Common myeloid progenitor, CD34-positive (primary cell): Measurements from ENCODE around the gene THSD7B.
A peak's percentile ranks its signal among the peaks of the same experiment; 100 is the strongest.

Experiments
- CTCF ChIA-PET: fragments of 350-600 bp; sonication (Branson Sonifier 250); formaldehyde crosslinking; loops from one replicate; lab custom pipeline; 2021; ENCODE audit warnings: antibody characterized with exemption; lab: Charles Lee
- POLR2A ChIA-PET: fragments of 350-600 bp; sonication (Branson Sonifier 250); formaldehyde crosslinking; loops from one replicate; lab custom pipeline; 2021; ENCODE audit warnings: antibody characterized with exemption; lab: Charles Lee
- DNase-seq, 3 donors: peaks; one replicate each; pipeline versions ENCODE4 v3.0.0 to v3.0.0-alpha.2; 2013
- H3K27ac ChIP-seq, 2 experiments: 1 replicate in 1 of 2; 2 replicates in 1 of 2; pipeline ENCODE4 v1.7.0; 2013; ENCODE audit warnings: inconsistent platforms in 2 of 2, low read length in 2 of 2, mild to moderate bottlenecking in 2 of 2, low read depth in 1 of 2, moderate library complexity in 1 of 2; ENCODE audit not compliant: severe bottlenecking in 2 of 2, insufficient read depth in 1 of 2, poor library complexity in 1 of 2
- H3K27me3 ChIP-seq, 5 experiments: replicated peaks in 2 of 5; 1 replicate in 3 of 5; 2 replicates in 2 of 5; pipeline versions ENCODE4 v1.6.1 to v1.7.0; 2013; ENCODE audit warnings: low read length in 4 of 5, mild to moderate bottlenecking in 2 of 5, moderate library complexity in 2 of 5, inconsistent platforms in 1 of 5; ENCODE audit not compliant: insufficient read depth in 5 of 5, control insufficient read depth in 4 of 5
- H3K36me3 ChIP-seq, 4 experiments: 1 replicate in 2 of 4; 2 replicates in 2 of 4; pipeline versions ENCODE4 v1.6.1 to v1.7.0; 2013; ENCODE audit warnings: low read length in 3 of 4, control low read depth in 1 of 4, mild to moderate bottlenecking in 1 of 4; ENCODE audit not compliant: control insufficient read depth in 4 of 4, insufficient read depth in 4 of 4
- H3K4me1 ChIP-seq, 4 experiments: 1 replicate in 3 of 4; 2 replicates in 1 of 4; pipeline versions ENCODE4 v1.6.1 to v1.7.1; 2013; ENCODE audit warnings: low read length in 3 of 4, mild to moderate bottlenecking in 3 of 4, control low read depth in 1 of 4, inconsistent platforms in 1 of 4, moderate library complexity in 1 of 4; ENCODE audit not compliant: control insufficient read depth in 4 of 4, insufficient read depth in 4 of 4; ENCODE audit errors: control extremely low read depth in 1 of 4
- H3K4me3 ChIP-seq, 7 experiments: 1 replicate in 4 of 7; 2 replicates in 3 of 7; pipeline versions ENCODE4 v1.5.1 to v1.7.0; 2013; ENCODE audit warnings: mild to moderate bottlenecking in 7 of 7, low read length in 6 of 7, moderate library complexity in 6 of 7, inconsistent platforms in 2 of 7, low read depth in 2 of 7, control low read depth in 1 of 7; ENCODE audit not compliant: insufficient read depth in 4 of 7, control insufficient read depth in 1 of 7; ENCODE audit errors: extremely low read depth in 1 of 7
- H3K9me3 ChIP-seq, 5 experiments: 1 replicate in 4 of 5; 2 replicates in 1 of 5; pipeline versions ENCODE4 v1.6.1 to v1.7.1; 2013; ENCODE audit warnings: low read length in 4 of 5, mild to moderate bottlenecking in 2 of 5, inconsistent platforms in 1 of 5, low read depth in 1 of 5, moderate library complexity in 1 of 5; ENCODE audit not compliant: control insufficient read depth in 4 of 5, insufficient read depth in 2 of 5; ENCODE audit errors: control extremely low read depth in 1 of 5
- WGBS: methylation state at CpG from one replicate; pipeline ENCODE4 v1.1.5; 2013; ENCODE audit not compliant: insufficient coverage; 5-methylcytosine and 5-hydroxymethylcytosine counted together

THSD7B gene

GRCh38 chr2:137357634-137358033, 592.3 kb downstream of the THSD7B start:
- H3K4me1 ChIP-seq: no peaks in the 10 kb centered on the region
- ChIA-PET CTCF (no interaction called here), POLR2A (no interaction called here)
- H3K4me3 ChIP-seq: no peak overlapping the region
- no peak overlapping the region for H3K27ac ChIP-seq
- peaks cover 0 to 3% (median 0%) of the 10 kb centered on the region in 5 experiments for H3K9me3 ChIP-seq
- H3K27me3 ChIP-seq: no peaks in the 10 kb centered on the region
- DNase-seq: no peak
- H3K36me3 ChIP-seq: no peaks in the 10 kb centered on the region

GRCh38 chr2:137367361-137367760, 602.0 kb downstream of the THSD7B start:
- Histone ChIP-seq H3K27ac (no peak overlapping the region), H3K4me1 (no peaks in the 10 kb centered on the region), H3K9me3 (no peaks in the 10 kb centered on the region), H3K27me3 (no peaks in the 10 kb centered on the region), H3K4me3 (no peak overlapping the region), H3K36me3 (no peaks in the 10 kb centered on the region)
- ChIA-PET CTCF (no interaction called here), POLR2A (no interaction called here)
- 80% methylated on average over 1 of the region's 1 CpG for WGBS
- DNase-seq: no peak

- no peaks in the 10 kb centered on the region for H3K36me3 ChIP-seq
- H3K4me1 ChIP-seq: no peaks in the 10 kb centered on the region
- DNase-seq: no peak
Observed at GRCh38 chr2:137369106-137369505, 603.8 kb downstream of the THSD7B start.

GRCh38 chr2:137379186-137379585, 613.8 kb downstream of the THSD7B start:
- ChIA-PET POLR2A (no interaction called here), CTCF (no interaction called here)
- Histone ChIP-seq H3K36me3 (no peaks in the 10 kb centered on the region), H3K4me3 (no peak overlapping the region), H3K4me1 (no peaks in the 10 kb centered on the region), H3K27ac (no peak overlapping the region), H3K9me3 (peaks cover 0 to 8% (median 2%) of the 10 kb centered on the region in 5 experiments), H3K27me3 (no peaks in the 10 kb centered on the region)
- no peak for DNase-seq
- 93% methylated on average over 3 of the region's 3 CpGs for WGBS

More at GRCh38 chr2:137369106-137369505, 603.8 kb downstream of the THSD7B start:
- POLR2A ChIA-PET: no interaction called here
- Histone ChIP-seq H3K27ac (no peak overlapping the region), H3K27me3 (no peaks in the 10 kb centered on the region), H3K4me3 (no peak overlapping the region), H3K9me3 (no peaks in the 10 kb centered on the region)
- no CpG with 5 or more reads among the region's 2 CpGs for WGBS
- CTCF ChIA-PET: no interaction called here

- ChIA-PET CTCF (no interaction called here), POLR2A (no interaction called here)
- no peak for DNase-seq
- Histone ChIP-seq H3K9me3 (peaks cover 0 to 8% (median 2%) of the 10 kb centered on the region in 5 experiments), H3K4me3 (no peak overlapping the region), H3K36me3 (no peaks in the 10 kb centered on the region), H3K27me3 (no peaks in the 10 kb centered on the region), H3K27ac (no peak overlapping the region), H3K4me1 (no peaks in the 10 kb centered on the region)
- WGBS: 81% methylated on average over 3 of the region's 4 CpGs
Observed at GRCh38 chr2:137380610-137381009, 615.3 kb downstream of the THSD7B start.

- CTCF ChIA-PET: no interaction called here
Observed at GRCh38 chr2:137381731-137382130, 616.4 kb downstream of the THSD7B start.

GRCh38 chr2:137383391-137383790, 618.0 kb downstream of the THSD7B start:
- no peaks in the 10 kb centered on the region for H3K36me3 ChIP-seq
- no peak overlapping the region for H3K27ac ChIP-seq
- DNase-seq: peak in 2 of 3 donors; percentile 8 to 14
- H3K9me3 ChIP-seq: peaks cover 0 to 8% (median 2%) of the 10 kb centered on the region in 5 experiments
- ChIA-PET POLR2A (no interaction called here), CTCF (no interaction called here)
- H3K4me1 ChIP-seq: no peaks in the 10 kb centered on the region
- 92% methylated on average over 7 of the region's 7 CpGs for WGBS
- H3K27me3 ChIP-seq: no peaks in the 10 kb centered on the region
- H3K4me3 ChIP-seq: no peak overlapping the region

More at GRCh38 chr2:137381731-137382130, 616.4 kb downstream of the THSD7B start:
- WGBS: 86% methylated on average over 8 of the region's 8 CpGs
- no peak for DNase-seq
- POLR2A ChIA-PET: no interaction called here
- Histone ChIP-seq H3K9me3 (peaks cover 0 to 8% (median 2%) of the 10 kb centered on the region in 5 experiments), H3K27ac (no peak overlapping the region), H3K4me3 (no peak overlapping the region), H3K27me3 (no peaks in the 10 kb centered on the region), H3K4me1 (no peaks in the 10 kb centered on the region), H3K36me3 (no peaks in the 10 kb centered on the region)
